Measurements from ENCODE around the gene PLCL1. TPM values are rescaled to one million over a fixed set of nuclear protein-coding genes. Genes with fewer than 3 reads are reported as not detected.

Gene PLCL1
- total and polyA plus RNA-seq, 3 experiments from 2014 or later: 0.70 to 2.0 (median 0.71) TPM

DNA sequence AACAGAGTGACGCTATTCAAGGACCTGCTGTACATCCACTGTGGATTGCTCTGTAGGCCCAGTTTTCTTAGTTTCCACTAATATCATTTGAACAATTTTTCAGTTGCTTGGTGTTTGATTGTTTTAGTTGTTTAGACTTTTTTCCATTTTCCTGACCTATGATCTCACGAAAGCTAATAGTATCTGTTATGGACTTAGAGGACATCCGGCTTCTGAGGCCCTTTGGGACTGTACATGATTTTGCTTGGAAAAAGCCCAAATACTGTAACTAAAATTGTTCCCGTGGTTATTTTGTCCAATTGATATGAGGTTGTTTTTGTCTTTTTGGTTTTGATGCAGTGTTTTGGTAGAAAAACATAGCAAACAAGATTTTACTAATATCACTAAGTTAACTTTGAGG, 174.6 kb downstream of the PLCL1 start:
- peaks cover 0 to 5% (median 2%) of the 10 kb centered on the region in 3 donors for H3K36me3 Mint-ChIP-seq
- peaks cover 0 to 2% (median 0%) of the 10 kb centered on the region in 5 donors for H3K9me3 Mint-ChIP-seq
- H3K27ac Mint-ChIP-seq: no peak overlapping the region
- H3K9me3 ChIP-seq (ENCODE audit: low read length): no peaks in the 10 kb centered on the region
- no peak for DNase-seq
- H3K36me3 ChIP-seq (ENCODE audit: insufficient read depth, low read length): no peaks in the 10 kb centered on the region
- H3K27me3 ChIP-seq (ENCODE audit: insufficient read depth, low read length, poor library complexity, severe bottlenecking): no peaks in the 10 kb centered on the region
- H3K4me1 ChIP-seq (ENCODE audit: insufficient read depth, low read length): no peaks in the 10 kb centered on the region
- H3K4me3 ChIP-seq (ENCODE audit: low read length): no peak overlapping the region
- H3K27me3 Mint-ChIP-seq: no peaks in the 10 kb centered on the region
- H3K27ac ChIP-seq (ENCODE audit: low read depth, low read length): no peak overlapping the region
- H3K4me3 Mint-ChIP-seq: no peak overlapping the region
- H3K4me1 Mint-ChIP-seq: no peaks in the 10 kb centered on the region
- CTCF ChIA-PET: no interaction called here
- POLR2A ChIA-PET: no interaction called here

- peaks cover 0 to 1% (median 0%) of the 10 kb centered on the region in 5 donors for H3K9me3 Mint-ChIP-seq
- H3K4me3 ChIP-seq (ENCODE audit: low read length): no peak overlapping the region
- H3K4me3 Mint-ChIP-seq: no peak overlapping the region
- H3K27ac Mint-ChIP-seq: no peak overlapping the region
- no peaks in the 10 kb centered on the region for H3K27me3 Mint-ChIP-seq
- H3K4me1 Mint-ChIP-seq: no peaks in the 10 kb centered on the region
- no peaks in the 10 kb centered on the region for H3K36me3 Mint-ChIP-seq
- H3K36me3 ChIP-seq (ENCODE audit: insufficient read depth, low read length): no peaks in the 10 kb centered on the region
- no peaks in the 10 kb centered on the region for H3K9me3 ChIP-seq (ENCODE audit: low read length)
- H3K27me3 ChIP-seq (ENCODE audit: insufficient read depth, low read length, poor library complexity, severe bottlenecking): no peaks in the 10 kb centered on the region
- ChIA-PET POLR2A (no interaction called here), CTCF (no interaction called here)
- no peaks in the 10 kb centered on the region for H3K4me1 ChIP-seq (ENCODE audit: insufficient read depth, low read length)
- no peak overlapping the region for H3K27ac ChIP-seq (ENCODE audit: low read depth, low read length)
- DNase-seq: no peak
These were observed 178.2 kb downstream of the PLCL1 start for GRCh38 chr2:197982565-197982964.

GRCh38 chr2:197985029-197985638, 180.7 kb downstream of the PLCL1 start:
- Histone ChIP-seq H3K4me3 (ENCODE audit: low read length) (no peak overlapping the region), H3K27ac (ENCODE audit: low read depth, low read length) (no peak overlapping the region), H3K4me1 (ENCODE audit: insufficient read depth, low read length) (no peaks in the 10 kb centered on the region), H3K36me3 (ENCODE audit: insufficient read depth, low read length) (no peaks in the 10 kb centered on the region), H3K9me3 (ENCODE audit: low read length) (no peaks in the 10 kb centered on the region), H3K27me3 (ENCODE audit: insufficient read depth, low read length, poor library complexity, severe bottlenecking) (no peaks in the 10 kb centered on the region)
- no peak overlapping the region for H3K4me3 Mint-ChIP-seq
- POLR2A ChIA-PET: no interaction called here
- H3K36me3 Mint-ChIP-seq: no peaks in the 10 kb centered on the region
- H3K27ac Mint-ChIP-seq: no peak overlapping the region
- peaks cover 0 to 3% (median 1%) of the 10 kb centered on the region in 5 donors for H3K9me3 Mint-ChIP-seq
- no peaks in the 10 kb centered on the region for H3K27me3 Mint-ChIP-seq
- H3K4me1 Mint-ChIP-seq: no peaks in the 10 kb centered on the region
- DNase-seq: no peak
- CTCF ChIA-PET: no interaction called here

- ChIA-PET POLR2A (no interaction called here), CTCF (no interaction called here)
- H3K27ac Mint-ChIP-seq: no peak overlapping the region
- Histone ChIP-seq H3K27ac (ENCODE audit: low read depth, low read length) (no peak overlapping the region), H3K4me3 (ENCODE audit: low read length) (no peak overlapping the region), H3K9me3 (ENCODE audit: low read length) (no peaks in the 10 kb centered on the region), H3K4me1 (ENCODE audit: insufficient read depth, low read length) (no peaks in the 10 kb centered on the region), H3K27me3 (ENCODE audit: insufficient read depth, low read length, poor library complexity, severe bottlenecking) (no peaks in the 10 kb centered on the region), H3K36me3 (ENCODE audit: insufficient read depth, low read length) (no peaks in the 10 kb centered on the region)
- no peak overlapping the region for H3K4me3 Mint-ChIP-seq
- H3K36me3 Mint-ChIP-seq: peaks cover 0 to 4% (median 0%) of the 10 kb centered on the region in 3 donors
- no peak for DNase-seq
- H3K4me1 Mint-ChIP-seq: no peaks in the 10 kb centered on the region
- H3K27me3 Mint-ChIP-seq: peaks cover 0 to 1% of the 10 kb centered on the region in 2 donors
- peaks cover 0 to 7% (median 3%) of the 10 kb centered on the region in 5 donors for H3K9me3 Mint-ChIP-seq
These were observed 182.6 kb downstream of the PLCL1 start for GRCh38 chr2:197986977-197987376.

- Mint-ChIP-seq H3K36me3 (peaks cover 0 to 4% (median 0%) of the 10 kb centered on the region in 3 donors), H3K9me3 (peaks cover 0 to 9% (median 3%) of the 10 kb centered on the region in 5 donors), H3K27ac (no peak overlapping the region), H3K4me3 (no peak overlapping the region), H3K4me1 (peaks cover 0 to 15% (median 0%) of the 10 kb centered on the region in 3 donors), H3K27me3 (peaks cover 0 to 1% of the 10 kb centered on the region in 2 donors)
- H3K4me3 ChIP-seq (ENCODE audit: low read length): no peak overlapping the region
- H3K4me1 ChIP-seq (ENCODE audit: insufficient read depth, low read length): peaks cover 3% of the 10 kb centered on the region
- no peaks in the 10 kb centered on the region for H3K9me3 ChIP-seq (ENCODE audit: low read length)
- DNase-seq: no peak
- no peaks in the 10 kb centered on the region for H3K36me3 ChIP-seq (ENCODE audit: insufficient read depth, low read length)
- POLR2A ChIA-PET: no interaction called here
- CTCF ChIA-PET: no interaction called here
- no peaks in the 10 kb centered on the region for H3K27me3 ChIP-seq (ENCODE audit: insufficient read depth, low read length, poor library complexity, severe bottlenecking)
- H3K27ac ChIP-seq (ENCODE audit: low read depth, low read length): no peak overlapping the region
These were observed 186.0 kb downstream of the PLCL1 start for GRCh38 chr2:197990356-197990755.

- Mint-ChIP-seq H3K36me3 (peaks cover 0 to 4% (median 0%) of the 10 kb centered on the region in 3 donors), H3K27me3 (peaks cover 0 to 3% of the 10 kb centered on the region in 2 donors), H3K4me3 (no peak overlapping the region), H3K9me3 (peaks cover 0 to 9% (median 3%) of the 10 kb centered on the region in 5 donors), H3K27ac (no peak overlapping the region), H3K4me1 (peaks cover 0 to 37% (median 7%) of the 10 kb centered on the region in 3 donors)
- H3K27ac ChIP-seq (ENCODE audit: low read depth, low read length): no peak overlapping the region
- no peak overlapping the region for H3K4me3 ChIP-seq (ENCODE audit: low read length)
- no peak for DNase-seq
- CTCF ChIA-PET: no interaction called here
- peaks cover 22% of the 10 kb centered on the region for H3K4me1 ChIP-seq (ENCODE audit: insufficient read depth, low read length)
- H3K9me3 ChIP-seq (ENCODE audit: low read length): no peaks in the 10 kb centered on the region
- no peaks in the 10 kb centered on the region for H3K27me3 ChIP-seq (ENCODE audit: insufficient read depth, low read length, poor library complexity, severe bottlenecking)
- H3K36me3 ChIP-seq (ENCODE audit: insufficient read depth, low read length): no peaks in the 10 kb centered on the region
- POLR2A ChIA-PET: no interaction called here
These were observed 188.2 kb downstream of the PLCL1 start for GRCh38 chr2:197992482-197993133.

- peaks cover 22% of the 10 kb centered on the region for H3K4me1 ChIP-seq (ENCODE audit: insufficient read depth, low read length)
- Mint-ChIP-seq H3K27ac (no peak overlapping the region), H3K4me3 (no peak overlapping the region), H3K36me3 (peaks cover 0 to 4% (median 0%) of the 10 kb centered on the region in 3 donors), H3K27me3 (peaks cover 0 to 3% of the 10 kb centered on the region in 2 donors), H3K9me3 (peaks cover 0 to 9% (median 3%) of the 10 kb centered on the region in 5 donors), H3K4me1 (peaks cover 0 to 37% (median 7%) of the 10 kb centered on the region in 3 donors)
- POLR2A ChIA-PET: no interaction called here
- no peaks in the 10 kb centered on the region for H3K36me3 ChIP-seq (ENCODE audit: insufficient read depth, low read length)
- DNase-seq: no peak
- H3K27me3 ChIP-seq (ENCODE audit: insufficient read depth, low read length, poor library complexity, severe bottlenecking): no peaks in the 10 kb centered on the region
- no peak overlapping the region for H3K4me3 ChIP-seq (ENCODE audit: low read length)
- CTCF ChIA-PET: no interaction called here
- H3K9me3 ChIP-seq (ENCODE audit: low read length): no peaks in the 10 kb centered on the region
- H3K27ac ChIP-seq (ENCODE audit: low read depth, low read length): no peak overlapping the region
These were observed 189.0 kb downstream of the PLCL1 start for GRCh38 chr2:197993363-197993762.

DNA sequence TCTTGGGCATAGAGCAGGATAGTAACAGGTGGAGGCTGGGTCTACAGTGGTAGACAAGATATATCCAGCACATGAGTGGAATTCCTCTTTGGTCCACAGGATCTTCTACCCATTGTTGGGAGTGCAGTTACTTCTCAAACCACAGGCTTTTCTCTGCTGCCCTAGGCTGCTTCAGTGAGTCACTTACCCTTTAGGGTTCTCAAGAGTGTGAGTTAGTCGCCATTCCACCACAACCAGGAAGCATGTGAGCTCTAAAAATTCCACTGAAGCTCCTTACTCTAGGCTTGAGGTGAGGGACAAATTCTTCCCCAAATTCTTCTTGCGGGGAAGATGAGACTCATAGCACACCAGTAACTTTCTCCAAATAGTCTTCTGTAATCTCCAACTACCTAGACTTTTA, 189.4 kb downstream of the PLCL1 start:
- Histone ChIP-seq H3K4me1 (ENCODE audit: insufficient read depth, low read length) (peaks cover 22% of the 10 kb centered on the region), H3K36me3 (ENCODE audit: insufficient read depth, low read length) (no peaks in the 10 kb centered on the region), H3K4me3 (ENCODE audit: low read length) (no peak overlapping the region), H3K27ac (ENCODE audit: low read depth, low read length) (no peak overlapping the region), H3K27me3 (ENCODE audit: insufficient read depth, low read length, poor library complexity, severe bottlenecking) (no peaks in the 10 kb centered on the region), H3K9me3 (ENCODE audit: low read length) (no peaks in the 10 kb centered on the region)
- ChIA-PET CTCF (no interaction called here), POLR2A (no interaction called here)
- no peak overlapping the region for H3K4me3 Mint-ChIP-seq
- peaks cover 0 to 40% (median 7%) of the 10 kb centered on the region in 3 donors for H3K4me1 Mint-ChIP-seq
- peaks cover 0 to 6% (median 3%) of the 10 kb centered on the region in 5 donors for H3K9me3 Mint-ChIP-seq
- DNase-seq: no peak
- H3K27ac Mint-ChIP-seq: no peak overlapping the region
- H3K27me3 Mint-ChIP-seq: peaks cover 0 to 3% of the 10 kb centered on the region in 2 donors
- peaks cover 0 to 4% (median 0%) of the 10 kb centered on the region in 3 donors for H3K36me3 Mint-ChIP-seq

Data from CD8-positive, alpha-beta memory T cell (primary cell).